GM19452 (cell line): ENCODE measurements around the gene KDM2A.
A peak's percentile ranks its signal among the peaks of the same experiment; 100 is the strongest.

Source experiments
- ATAC-seq: cut with Tn5 transposase; IDR thresholded peaks from one replicate; pipeline ENCODE4 v1.9.1; 2021; ENCODE audit not compliant: unreplicated experiment

KDM2A gene

GRCh38 chr11:67118801-67119584 lies at the start of gene KDM2A:
Gene KDM2A (plus strand): TSS chr11:67119263. CDS start chr11:67121317, 2,054 bp downstream.
- peak; percentile 70 for ATAC-seq

GRCh38 chr11:67071420-67072284 lies 47.4 kb upstream of the KDM2A start:
- ATAC-seq = no peak

DNA sequence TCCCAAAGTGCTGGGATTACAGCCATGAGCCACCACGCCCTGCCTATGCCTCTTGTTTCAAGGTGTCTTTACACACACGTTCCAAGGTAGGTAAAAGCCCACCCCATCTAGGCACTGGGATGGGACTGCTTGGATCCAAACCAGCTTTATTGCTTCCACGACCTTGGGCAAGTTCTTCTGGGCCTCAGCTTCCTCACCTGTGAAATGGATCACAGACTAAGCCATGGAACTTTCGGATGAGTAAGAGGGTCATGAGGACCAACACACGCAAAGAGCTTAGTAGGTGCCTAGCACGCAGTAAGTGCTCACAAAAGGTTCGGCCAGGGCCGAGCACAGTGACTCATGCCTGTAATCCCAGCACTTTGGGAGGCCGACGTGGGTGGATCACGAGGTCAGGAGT lies 46.8 kb upstream of the KDM2A start:
- ATAC-seq = no peak

DNA sequence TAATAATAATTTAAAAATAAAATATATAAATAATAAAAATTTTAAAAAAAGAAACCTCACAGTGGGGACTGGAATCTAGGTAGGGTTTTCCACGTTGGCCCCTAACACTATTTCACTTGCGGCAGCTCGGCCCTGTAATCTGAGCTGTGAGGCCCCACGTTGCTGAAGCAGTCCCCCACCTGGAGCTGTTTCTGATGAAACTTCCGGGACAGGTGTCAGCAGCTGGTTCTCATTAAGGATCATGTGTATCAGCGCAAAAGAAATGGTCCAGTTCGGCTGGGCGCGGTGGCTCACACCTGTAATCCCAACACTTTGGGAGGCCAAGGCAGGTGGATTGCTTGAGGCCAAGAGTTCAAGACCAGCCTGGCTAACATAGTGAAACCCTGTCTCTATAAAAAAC lies 45.2 kb upstream of the KDM2A start:
- ATAC-seq = no peak

DNA sequence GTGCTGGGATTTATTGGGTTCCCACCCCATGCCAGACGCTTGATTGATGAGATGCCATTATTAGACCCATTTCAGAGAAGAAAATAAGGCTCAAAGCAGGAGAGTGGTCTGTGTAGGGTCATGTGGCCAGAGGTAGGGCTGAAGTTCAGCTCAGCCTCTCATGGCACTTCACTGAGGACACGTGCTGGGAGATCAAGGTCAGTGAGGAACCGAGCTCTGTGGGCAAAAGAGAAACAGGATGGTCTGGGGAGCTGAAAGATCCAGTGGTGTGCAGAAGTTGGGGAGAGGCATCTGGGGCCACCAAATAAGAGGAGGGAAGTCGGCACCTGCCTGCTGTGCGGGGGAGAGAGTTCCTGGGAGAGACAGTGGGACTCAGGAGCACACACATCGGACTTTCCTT lies 42.9 kb upstream of the KDM2A start:
- no peak for ATAC-seq

- no peak for ATAC-seq
These were observed 39.9 kb upstream of the KDM2A start for GRCh38 chr11:67079065-67079705.

GRCh38 chr11:67082071-67082791 lies 36.8 kb upstream of the KDM2A start:
- no peak for ATAC-seq

DNA sequence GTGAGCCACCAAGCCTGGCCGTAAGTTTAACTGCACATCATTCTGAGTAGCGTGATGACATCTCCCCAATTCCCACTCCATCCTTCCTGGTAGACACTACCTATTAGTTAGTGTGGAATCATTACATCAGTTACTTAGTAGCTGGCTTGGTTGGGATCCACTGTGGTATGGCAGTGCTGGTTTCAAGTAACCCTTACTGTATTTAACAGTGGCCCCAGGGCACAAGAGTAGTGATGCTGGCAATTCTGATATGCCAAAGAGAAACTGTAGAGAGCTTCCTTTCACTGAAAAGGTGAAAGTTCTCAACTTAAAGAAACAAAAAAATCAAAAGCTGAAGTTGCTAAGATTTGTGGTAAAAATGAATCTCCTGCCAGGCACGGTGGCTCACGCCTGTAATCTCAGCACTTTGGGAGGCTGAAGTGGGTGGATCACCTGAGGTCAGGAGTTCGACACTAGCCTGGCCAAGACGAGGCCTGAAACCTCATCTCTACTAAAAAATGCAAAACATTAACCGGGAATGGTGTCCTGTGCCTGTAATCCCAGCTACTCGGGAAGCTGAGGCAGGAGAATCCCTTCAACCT lies 35.2 kb upstream of the KDM2A start:
- ATAC-seq = no peak

DNA sequence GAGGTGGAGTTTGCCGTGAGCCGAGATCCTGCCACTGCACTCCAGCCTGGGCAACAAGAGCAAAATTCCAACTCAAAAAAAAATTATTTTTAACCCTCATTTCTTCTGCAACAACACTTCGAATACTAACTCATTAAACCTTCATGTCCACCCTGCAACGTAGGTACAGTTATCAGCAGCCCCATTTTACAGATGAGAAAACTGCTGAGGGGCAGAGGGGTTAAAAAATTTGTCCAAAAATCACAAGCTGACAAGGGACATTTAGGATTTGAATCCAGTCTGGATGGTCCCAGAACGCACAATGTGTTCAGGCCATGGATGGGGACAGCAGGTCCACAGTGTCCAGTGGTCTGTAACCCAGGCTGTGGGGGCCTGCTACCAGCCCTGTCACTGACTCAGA lies 33.4 kb upstream of the KDM2A start:
- no peak for ATAC-seq

GRCh38 chr11:67090717-67091116 lies 28.3 kb upstream of the KDM2A start:
- ATAC-seq = no peak

DNA sequence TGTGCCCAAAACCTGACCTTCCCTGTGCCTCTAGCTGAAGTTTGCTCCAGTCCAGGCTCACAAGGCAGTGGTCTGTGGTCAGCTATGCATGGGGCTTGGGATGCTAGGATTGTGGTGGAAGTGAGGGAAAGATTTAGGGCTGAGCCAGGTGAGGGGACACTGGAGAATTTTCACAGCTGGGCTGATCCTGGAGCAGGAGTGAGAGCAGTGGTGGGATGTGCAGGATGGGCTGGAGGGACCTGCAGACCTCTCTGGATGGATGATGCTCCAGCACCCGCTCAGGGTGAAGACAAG lies 23.9 kb upstream of the KDM2A start:
- ATAC-seq = no peak

DNA sequence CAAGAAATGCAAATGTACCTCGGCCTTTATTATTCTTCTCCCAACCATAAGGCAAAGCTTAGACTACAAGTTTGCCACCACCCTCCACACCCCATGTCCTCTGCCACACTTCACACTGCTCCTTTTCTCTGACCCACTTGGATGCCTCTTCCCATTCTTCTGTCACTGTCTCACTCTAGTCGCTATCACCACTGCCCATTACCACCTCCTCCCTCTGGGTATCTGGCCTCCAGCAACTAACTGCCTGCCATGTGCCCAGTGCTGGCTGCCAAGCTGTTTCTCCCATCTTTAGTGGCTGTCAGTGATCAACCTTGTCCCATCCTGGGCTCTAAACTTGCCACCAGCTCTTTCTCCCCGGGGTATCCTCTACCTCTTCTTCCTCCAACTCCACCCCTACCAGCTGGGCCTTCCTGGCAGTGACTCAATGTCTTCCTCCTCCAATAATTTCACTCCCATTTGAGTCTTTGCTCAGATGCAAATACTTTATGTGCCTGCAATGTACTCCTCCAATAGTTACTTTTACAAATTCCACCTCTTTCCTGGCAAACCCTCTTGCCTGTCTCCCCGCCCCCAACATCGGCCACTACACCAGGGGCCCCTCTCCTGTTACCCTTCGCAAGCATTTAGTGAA lies 20.1 kb upstream of the KDM2A start:
- no peak for ATAC-seq

DNA sequence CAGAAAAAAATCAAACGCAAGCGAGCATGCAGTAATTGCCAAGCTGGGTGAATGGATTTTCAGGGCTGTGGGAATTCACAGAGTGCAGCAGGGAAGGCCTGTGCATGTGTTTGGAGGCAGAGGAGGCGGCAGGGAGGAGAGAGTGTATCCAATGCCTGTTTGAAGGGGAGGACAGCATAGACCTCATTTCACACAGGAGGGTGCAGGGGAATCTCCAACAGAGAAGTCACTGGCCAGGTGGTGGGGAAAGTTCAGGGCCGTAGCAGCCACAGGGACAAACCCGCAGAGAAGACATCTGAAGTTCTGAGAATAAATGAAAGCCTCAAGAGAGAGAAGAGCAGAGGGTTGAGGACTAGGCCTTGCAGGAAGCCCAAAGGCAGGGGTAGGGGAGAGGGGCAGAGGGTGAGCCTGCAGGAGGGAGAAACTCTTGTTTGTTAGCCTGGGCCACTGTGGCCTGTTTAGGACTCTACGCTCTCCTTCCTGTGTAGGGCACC lies 19.2 kb upstream of the KDM2A start:
- peak; percentile 39 for ATAC-seq

GRCh38 chr11:67102664-67103063 lies 16.4 kb upstream of the KDM2A start:
- no peak for ATAC-seq

DNA sequence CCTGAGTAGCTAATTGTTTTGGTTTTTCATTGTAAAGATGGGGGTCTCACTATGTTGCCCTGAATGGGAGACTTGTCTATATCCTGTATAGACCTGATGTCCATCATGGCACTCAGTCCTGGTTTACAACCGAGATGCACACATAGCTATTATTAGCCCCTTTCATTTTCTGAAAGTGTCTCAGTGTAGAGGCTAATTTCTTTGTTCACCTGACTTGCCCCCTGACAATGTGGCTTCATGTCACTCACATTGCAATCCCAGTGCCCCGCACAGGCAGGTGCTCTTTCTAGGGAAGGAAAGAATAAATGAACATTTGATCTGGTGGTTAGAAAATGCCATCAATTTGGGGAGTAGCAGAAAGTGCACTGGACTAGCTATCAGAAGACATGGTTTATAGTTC lies 13.1 kb upstream of the KDM2A start:
- no peak for ATAC-seq

DNA sequence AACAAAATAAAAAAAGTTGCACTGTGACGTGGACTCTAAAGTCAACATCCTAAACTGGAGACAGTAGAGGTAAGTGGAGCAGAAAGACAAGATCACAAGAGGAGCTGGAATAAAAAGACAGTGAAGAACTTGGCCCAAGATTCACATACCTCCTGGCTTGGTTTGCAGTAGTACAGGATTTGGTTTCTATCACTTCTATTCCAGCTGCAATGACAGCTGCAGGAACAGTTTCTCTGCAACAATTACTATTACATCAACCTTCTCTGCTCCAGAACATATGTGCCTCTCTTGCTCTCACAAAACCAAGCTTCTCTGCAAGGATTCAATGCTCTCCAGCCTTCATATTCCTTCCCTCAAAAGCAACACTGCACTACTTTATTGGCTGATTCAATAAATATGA lies 7.8 kb upstream of the KDM2A start:
- no peak for ATAC-seq

DNA sequence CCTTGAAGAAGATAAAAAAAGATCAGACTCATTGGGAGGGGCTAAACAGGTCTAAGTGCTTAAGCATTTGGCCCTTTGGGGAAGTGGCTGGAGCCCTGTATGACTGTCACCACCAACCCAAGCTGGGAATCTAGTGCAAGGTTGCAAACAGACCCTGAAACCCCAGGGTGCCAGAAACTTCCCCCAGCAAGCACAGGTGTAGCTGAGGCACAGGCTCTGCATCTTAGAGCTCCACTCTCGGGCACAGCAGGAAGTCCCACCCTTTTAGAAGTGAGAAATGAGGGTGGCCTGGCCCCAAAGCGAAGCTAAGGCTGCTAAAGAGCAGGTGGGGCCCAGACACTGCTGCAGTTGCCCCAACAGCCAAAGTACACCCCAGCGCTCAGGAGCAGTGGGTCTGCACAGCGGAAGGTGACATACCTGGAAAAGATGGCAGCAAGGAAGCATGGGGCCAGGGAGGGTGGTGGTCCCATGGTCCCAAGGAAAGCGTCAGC lies 5.8 kb upstream of the KDM2A start:
- no peak for ATAC-seq

- no peak for ATAC-seq
These were observed 4.7 kb upstream of the KDM2A start for GRCh38 chr11:67114275-67114896.

DNA sequence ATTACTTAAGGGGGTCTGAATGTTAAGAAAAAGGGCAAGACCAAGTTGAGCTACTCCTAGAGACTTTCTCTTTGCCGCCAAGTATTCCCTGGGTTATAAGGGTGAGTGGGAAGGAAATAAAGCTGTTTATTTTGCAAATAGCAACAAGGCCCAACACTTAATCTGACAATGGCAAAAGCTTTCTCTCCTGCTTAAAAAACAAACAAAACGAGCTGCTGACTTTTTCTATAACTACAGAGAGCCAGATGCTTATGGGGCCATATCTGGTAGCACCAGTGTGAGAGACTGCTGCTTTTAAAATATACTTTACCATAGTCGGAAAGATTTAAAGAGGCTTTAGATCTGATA lies 2.3 kb upstream of the KDM2A start:
- ATAC-seq = no peak

DNA sequence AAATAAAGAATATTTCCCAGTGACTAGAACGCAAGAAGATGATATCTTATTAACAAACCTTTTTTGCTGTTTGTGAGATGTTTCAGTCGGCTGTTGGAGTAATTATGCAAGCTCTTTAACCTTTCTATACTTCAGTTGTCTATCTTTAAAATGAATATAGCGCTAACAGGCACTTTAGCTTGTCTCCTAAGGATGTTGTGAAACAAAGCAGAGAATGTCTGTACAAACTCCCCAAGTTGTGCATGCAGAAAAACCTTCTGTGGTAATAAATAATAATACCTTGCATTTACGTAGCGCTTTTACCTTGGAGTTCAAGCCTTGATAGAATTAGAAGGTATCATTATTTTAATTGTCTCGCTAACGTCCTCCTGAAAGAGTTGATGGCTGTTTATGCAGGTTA lies 1.9 kb upstream of the KDM2A start:
- ATAC-seq = no peak
